GM23338 (cell line): ENCODE data around the gene MARCHF3. TPM values are rescaled to one million over a fixed set of nuclear protein-coding genes. Genes with fewer than 3 reads are reported as not detected.

Experiments used
- ATAC-seq: fragments of 200-7000 bp; cut with Tn5 transposase; 3 replicates; pipeline ENCODE4 v1.9.1; 2020
- DNase-seq: peaks from one replicate; pipeline ENCODE4 v3.0.0-alpha.2; 2015; ENCODE audit warnings: low spot score
- H2AFZ ChIP-seq: fragments of 200-600 bp; sonication (generic); 2 replicates; pipeline ENCODE4 v1.8.0; 2016; ENCODE audit warnings: antibody characterized with exemption, mild to moderate bottlenecking, moderate library complexity
- H3F3A ChIP-seq: fragments of 200-600 bp; sonication (generic); replicated peaks from 2 replicates; pipeline ENCODE4 v1.8.0; 2017; ENCODE audit warnings: antibody characterized with exemption, mixed run types, low read depth
- H3K27ac ChIP-seq: fragments of 200-600 bp; sonication (generic); 2 replicates; pipeline ENCODE4 v1.6.1; 2016; ENCODE audit warnings: low read depth
- H3K27me3 ChIP-seq: fragments of 200-600 bp; sonication (generic); 2 replicates; pipeline ENCODE4 v1.8.0; 2016; ENCODE audit warnings: mild to moderate bottlenecking, mixed run types, moderate library complexity; ENCODE audit not compliant: insufficient read depth
- H3K36me3 ChIP-seq: fragments of 200-600 bp; sonication (generic); 2 replicates; pipeline ENCODE4 v1.8.0; 2016; ENCODE audit warnings: mild to moderate bottlenecking; ENCODE audit not compliant: insufficient read depth
- H3K4me1 ChIP-seq: fragments of 200-600 bp; sonication (generic); 2 replicates; pipeline ENCODE4 v1.8.0; 2016; ENCODE audit warnings: mild to moderate bottlenecking, moderate library complexity; ENCODE audit not compliant: insufficient read depth
- H3K4me2 ChIP-seq: fragments of 200-600 bp; sonication (generic); 2 replicates; pipeline ENCODE4 v1.7.1; 2017; ENCODE audit warnings: mixed run types
- H3K4me3 ChIP-seq: fragments of 200-600 bp; sonication (generic); 2 replicates; pipeline ENCODE4 v1.6.1; 2016; ENCODE audit warnings: mixed run types
- H3K79me2 ChIP-seq: fragments of 200-600 bp; sonication (generic); replicated peaks from 2 replicates; pipeline ENCODE4 v1.8.0; 2017; ENCODE audit warnings: mild to moderate bottlenecking; ENCODE audit not compliant: insufficient read depth
- H3K9me2 ChIP-seq: fragments of 200-600 bp; sonication (generic); 2 replicates; pipeline ENCODE4 v1.8.0; 2017; ENCODE audit not compliant: insufficient read depth
- H4K20me1 ChIP-seq: fragments of 200-600 bp; sonication (generic); replicated peaks from 2 replicates; pipeline ENCODE4 v1.8.0; 2017; ENCODE audit warnings: mild to moderate bottlenecking; ENCODE audit not compliant: insufficient read depth
- H3K27ac Mint-ChIP-seq: 2 replicates; pipeline ENCODE4 v1.8.0; 2020; ENCODE audit warnings: inconsistent platforms, mild to moderate bottlenecking, moderate library complexity, mixed read lengths
- H3K27me3 Mint-ChIP-seq: 3 replicates; pipeline ENCODE4 v1.8.0; 2022; ENCODE audit warnings: low read depth, mild to moderate bottlenecking, moderate library complexity, mixed read lengths, inconsistent platforms; ENCODE audit not compliant: insufficient read depth, poor library complexity
- H3K36me3 Mint-ChIP-seq: 3 replicates; pipeline ENCODE4 v1.8.0; 2021; ENCODE audit warnings: low read depth, mild to moderate bottlenecking, inconsistent platforms, moderate library complexity, mixed read lengths
- H3K4me1 Mint-ChIP-seq: 3 replicates; pipeline ENCODE4 v1.8.0; 2020; ENCODE audit warnings: mild to moderate bottlenecking, inconsistent platforms, mixed read lengths
- H3K4me3 Mint-ChIP-seq: 3 replicates; pipeline ENCODE4 v1.8.0; 2021; ENCODE audit warnings: moderate library complexity, mild to moderate bottlenecking, inconsistent platforms, mixed read lengths
- H3K9me3 Mint-ChIP-seq: 3 replicates; pipeline ENCODE4 v1.8.0; 2020; ENCODE audit warnings: moderate library complexity, mild to moderate bottlenecking, inconsistent platforms, mixed read lengths
- CTCF ChIP-seq, 2 experiments: fragments of 200-600 bp in 1 of 2; sonication (generic) in 1 of 2; conservative IDR thresholded peaks; 2 replicates each; pipeline versions ENCODE4 v1.5.1 to v1.6.1; 2016 to 2017; ENCODE audit warnings: antibody characterized with exemption in 2 of 2, low read depth in 2 of 2, mild to moderate bottlenecking in 2 of 2, moderate library complexity in 1 of 2
- ETS1 ChIP-seq: IDR thresholded peaks from 2 replicates; pipeline ENCODE4 v1.6.1; 2016; ENCODE audit warnings: antibody characterized with exemption
- EZH2 ChIP-seq: fragments of 200-600 bp; sonication (generic); IDR thresholded peaks from one replicate; pipeline ENCODE4 v1.8.0; 2017; ENCODE audit warnings: antibody characterized with exemption, mild to moderate bottlenecking, low read depth; ENCODE audit not compliant: unreplicated experiment
- EZH2phosphoT487 ChIP-seq: fragments of 200-600 bp; sonication (generic); IDR thresholded peaks from one replicate; pipeline ENCODE4 v1.8.1; 2018; ENCODE audit warnings: antibody characterized with exemption; ENCODE audit not compliant: unreplicated experiment
- NANOG ChIP-seq: IDR thresholded peaks from 2 replicates; pipeline ENCODE4 v1.6.1; 2016; ENCODE audit warnings: antibody characterized with exemption, borderline replicate concordance
- POLR2AphosphoS5 ChIP-seq: IDR thresholded peaks from 2 replicates; pipeline ENCODE4 v1.6.1; 2016; ENCODE audit warnings: antibody characterized with exemption, low read depth
- REST ChIP-seq: IDR thresholded peaks from one replicate; pipeline ENCODE4 v1.6.1; 2018; ENCODE audit warnings: antibody characterized with exemption; ENCODE audit not compliant: unreplicated experiment
- STAT1 ChIP-seq: IDR thresholded peaks from one replicate; pipeline ENCODE4 v1.6.1; 2016; ENCODE audit warnings: antibody characterized with exemption; ENCODE audit not compliant: unreplicated experiment
- ZNF114 ChIP-seq: fragments of 250-450 bp; sonication (Bioruptor Pico); IDR thresholded peaks from 2 replicates; pipeline ENCODE4 v1.5.0; 2020; ENCODE audit warnings: mild to moderate bottlenecking, moderate library complexity
- polyA plus RNA-seq: library from polyadenylated mRNA; unstranded; fragments of >200 nt; fragmentation: Nextera tagmentation; extraction: Ambion mirVana; gene quantifications from 2 replicates; pipeline ENCODE4 v1.2.1, GENCODE V29; 2016
- total RNA-seq: library from RNA; depleted of rRNA; stranded (reverse); fragments of >200 nt; shearing (Covaris generic); gene quantifications from 2 replicates; pipeline ENCODE4 v1.2.3, GENCODE V29; 2014

Gene MARCHF3
- total and polyA plus RNA-seq, 2 experiments from 2014 or later: 7.0 to 12.7 TPM

GRCh38 chr5:126912616-126913200 lies 117.7 kb downstream of the MARCHF3 start (continued):
- TF ChIP-seq REST: no peak
- TF ChIP-seq EZH2: no peak

- H3K27me3 ChIP-seq: no peaks in the 10 kb centered on the region
- no peak overlapping the region for H3K4me3 Mint-ChIP-seq
- peaks cover 11% of the 10 kb centered on the region for H3K4me1 Mint-ChIP-seq
- no peaks in the 10 kb centered on the region for H3K4me1 ChIP-seq
- no peak overlapping the region for H3K27ac Mint-ChIP-seq
- H3K36me3 Mint-ChIP-seq: peaks cover 49% of the 10 kb centered on the region
- H3K4me3 ChIP-seq: no peak overlapping the region
- no peak overlapping the region for H3K27ac ChIP-seq
- H3K9me3 Mint-ChIP-seq: peaks cover 39% of the 10 kb centered on the region
- peaks cover 24% of the 10 kb centered on the region for H3K36me3 ChIP-seq
- no peaks in the 10 kb centered on the region for H3K79me2 ChIP-seq
- no peaks in the 10 kb centered on the region for H3K9me2 ChIP-seq
- TF ChIP-seq STAT1: no peak
- TF ChIP-seq NANOG: no peak
- no peak for TF ChIP-seq ETS1
- no peak for TF ChIP-seq ZNF114 (CRISPR knock-in tag)
- no peak for TF ChIP-seq CTCF (conservative IDR thresholded peaks at IDR 0.05; ENCODE audit: low read depth in 2 of 2)
- no peak for ATAC-seq
- peaks cover 1% of the 10 kb centered on the region for H3K27me3 Mint-ChIP-seq
- H4K20me1 ChIP-seq: no peaks in the 10 kb centered on the region
- no peaks in the 10 kb centered on the region for H3F3A ChIP-seq
- DNase-seq: no peak
- no peak overlapping the region for H3K4me2 ChIP-seq
- no peak overlapping the region for H2AFZ ChIP-seq
These were observed 118.4 kb downstream of the MARCHF3 start for GRCh38 chr5:126911986-126912385.

- H3F3A ChIP-seq: no peaks in the 10 kb centered on the region
- peaks cover 54% of the 10 kb centered on the region for H3K36me3 Mint-ChIP-seq
- no peak overlapping the region for H3K4me3 ChIP-seq
- peaks cover 11% of the 10 kb centered on the region for H3K4me1 Mint-ChIP-seq
- H3K27ac ChIP-seq: no peak overlapping the region
- H3K36me3 ChIP-seq: peaks cover 24% of the 10 kb centered on the region
- no peak overlapping the region for H2AFZ ChIP-seq
- no peaks in the 10 kb centered on the region for H3K4me1 ChIP-seq
- H3K4me3 Mint-ChIP-seq: no peak overlapping the region
- no peaks in the 10 kb centered on the region for H3K9me2 ChIP-seq
- no peaks in the 10 kb centered on the region for H3K79me2 ChIP-seq
- ATAC-seq (no peak), DNase-seq (no peak)
- peaks cover 1% of the 10 kb centered on the region for H3K27me3 Mint-ChIP-seq
- H4K20me1 ChIP-seq: no peaks in the 10 kb centered on the region
- peaks cover 46% of the 10 kb centered on the region for H3K9me3 Mint-ChIP-seq
- H3K27me3 ChIP-seq: no peaks in the 10 kb centered on the region
- H3K27ac Mint-ChIP-seq: no peak overlapping the region
- no peak overlapping the region for H3K4me2 ChIP-seq
- TF ChIP-seq CTCF (conservative IDR thresholded peaks at IDR 0.05; ENCODE audit: low read depth in 2 of 2): no peak
- TF ChIP-seq STAT1: no peak
- TF ChIP-seq POLR2AphosphoS5: no peak
- no peak for TF ChIP-seq REST
- no peak for TF ChIP-seq EZH2
- TF ChIP-seq EZH2phosphoT487: no peak
- no peak for TF ChIP-seq NANOG
These were observed 120.5 kb downstream of the MARCHF3 start for GRCh38 chr5:126909856-126910255.
